ENCODE measurements around the gene GPR87.

The GPR87 gene

DNA sequence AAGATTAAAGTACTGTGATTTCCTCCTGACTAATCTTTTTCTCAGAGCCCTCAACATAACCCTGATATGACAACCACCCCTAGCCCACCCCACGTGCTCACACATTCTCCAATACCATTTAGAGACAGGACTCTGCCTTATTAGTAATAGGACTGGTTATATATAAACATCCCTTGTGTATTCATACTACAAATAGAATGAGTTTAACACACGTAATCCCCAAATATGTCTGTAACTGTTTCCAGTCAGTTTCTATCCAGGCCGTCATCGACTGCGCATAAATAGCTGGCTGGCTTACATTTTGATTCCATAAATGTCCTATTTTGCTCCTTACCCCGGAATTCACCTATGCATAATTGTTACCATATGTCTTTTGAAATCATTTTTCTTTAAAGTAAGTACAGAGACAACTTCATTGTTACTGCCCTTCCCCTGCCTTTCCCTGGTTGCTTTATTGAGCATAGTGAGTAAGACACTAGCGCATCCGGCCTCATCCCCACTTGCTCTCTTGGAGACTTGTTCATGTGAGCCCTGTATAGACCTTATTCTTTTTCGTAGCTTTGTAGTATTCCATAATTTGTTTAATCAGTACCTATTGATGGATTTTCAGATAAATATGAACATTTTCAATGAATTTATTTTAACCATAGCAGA lies 34.8 kb downstream of the GPR87 start:
- no peak for DNase-seq

DNA sequence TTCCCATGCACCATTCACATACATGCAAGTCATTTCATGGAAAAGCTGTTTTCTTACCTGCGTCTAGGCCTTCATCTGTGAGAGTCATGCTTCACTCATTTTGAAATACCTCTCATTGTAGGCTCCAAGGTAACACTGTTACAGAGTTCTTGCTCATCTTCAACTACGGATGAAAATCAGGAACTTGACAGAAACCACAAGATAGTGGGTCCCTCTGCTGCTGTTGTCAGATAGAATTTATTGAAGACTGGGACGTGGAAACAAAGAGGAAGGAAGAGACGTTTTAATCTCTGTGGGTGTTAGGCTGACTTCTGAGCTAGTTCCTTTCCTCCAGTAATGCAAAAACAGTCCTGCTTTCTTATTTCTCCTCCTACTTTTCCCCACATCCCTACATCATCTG lies 38.4 kb downstream of the GPR87 start, which contains the start of gene P2RY14:
TSS of gene P2RY14 (minus strand) at position 313 of the 400 bp plus-strand sequence. CDS start 64,226 bp downstream, outside the sequence.
- no peak for DNase-seq

DNA sequence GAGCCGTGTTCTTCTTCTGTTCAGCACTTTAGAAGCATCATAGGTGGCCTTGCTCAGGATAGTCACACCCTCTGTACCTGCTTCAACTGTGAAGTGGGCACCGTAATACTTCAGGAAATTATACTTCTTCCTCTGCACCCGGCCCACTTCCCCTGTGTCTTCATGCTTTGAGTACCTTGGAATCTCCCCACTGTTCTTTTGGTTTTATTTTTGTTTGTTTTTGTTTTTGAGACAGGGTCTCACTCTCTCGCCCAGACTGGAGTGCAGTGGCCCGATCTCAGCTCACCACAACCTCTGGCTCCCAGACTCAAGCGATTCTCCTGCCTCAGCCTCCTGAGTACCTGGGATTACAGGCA lies 40.0 kb downstream of the GPR87 start:
- peak; percentile 31 for DNase-seq

DNA sequence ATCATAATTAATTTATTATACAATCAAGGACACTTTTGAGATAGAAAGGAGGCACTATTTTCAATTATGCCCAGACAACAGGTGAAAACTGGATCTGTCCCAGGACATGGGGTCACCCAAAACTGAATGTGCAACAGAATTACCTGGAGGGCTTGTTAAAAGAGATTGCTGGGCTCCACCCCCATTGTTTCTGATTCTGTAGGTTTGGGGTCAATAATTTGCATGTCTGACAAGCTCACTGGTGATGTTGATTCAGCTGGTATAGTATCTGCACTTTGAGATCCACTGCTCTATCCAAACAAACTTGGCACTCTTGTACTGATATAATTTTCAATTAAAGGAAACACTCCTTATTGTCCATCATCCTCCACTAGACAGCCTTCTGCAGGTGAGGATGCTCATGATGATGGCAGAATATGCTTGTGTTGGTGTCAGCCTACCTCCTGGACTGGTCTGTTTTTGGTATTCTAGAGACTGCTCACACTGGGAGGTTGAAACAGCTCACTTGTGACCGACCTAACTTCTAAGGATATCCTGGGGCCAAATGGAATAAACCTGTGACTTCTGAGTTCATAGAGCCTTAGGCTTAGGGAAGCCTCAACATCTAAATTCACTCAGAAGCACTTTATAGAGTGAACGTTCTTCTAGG lies 40.5 kb downstream of the GPR87 start:
- DNase-seq = no peak

DNA sequence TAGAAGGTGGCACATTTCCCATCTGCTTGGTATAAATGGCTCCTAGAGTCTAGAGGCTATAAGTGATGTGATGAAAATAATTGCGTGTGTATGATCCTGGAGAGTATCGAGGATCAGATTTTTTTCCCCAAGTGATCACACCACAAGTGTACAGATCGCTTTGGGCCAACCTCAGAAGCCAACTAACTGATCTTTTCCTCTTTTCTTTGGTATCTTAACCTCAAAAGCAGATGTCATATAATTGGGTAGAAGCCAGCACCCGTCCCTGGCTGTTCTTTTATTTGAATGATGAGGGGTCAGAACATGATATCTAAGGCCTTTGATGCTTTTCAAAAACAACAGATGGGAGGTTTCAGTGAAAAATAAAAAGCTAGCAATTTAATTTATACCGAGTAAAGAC lies 41.5 kb downstream of the GPR87 start:
- DNase-seq = no peak

DNA sequence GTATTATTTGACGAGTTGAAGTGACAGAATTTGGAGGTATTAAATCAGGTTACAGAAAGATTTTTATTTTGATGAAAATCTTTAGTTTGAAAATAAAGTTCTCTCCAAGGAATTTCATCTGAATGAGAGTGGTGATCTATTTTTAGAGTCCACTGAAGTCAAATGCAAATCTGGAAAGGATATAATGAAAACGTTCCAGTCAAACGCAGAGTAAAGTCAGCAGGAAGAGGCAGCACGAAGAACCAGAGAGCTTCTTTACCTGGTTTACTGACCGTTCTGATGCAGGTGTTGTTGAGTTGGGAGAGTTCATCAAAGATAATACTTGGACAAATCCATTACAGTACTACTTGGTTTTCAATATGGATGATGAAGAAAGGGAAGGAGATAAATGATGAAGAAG lies 47.0 kb downstream of the GPR87 start:
- no peak for DNase-seq

DNA sequence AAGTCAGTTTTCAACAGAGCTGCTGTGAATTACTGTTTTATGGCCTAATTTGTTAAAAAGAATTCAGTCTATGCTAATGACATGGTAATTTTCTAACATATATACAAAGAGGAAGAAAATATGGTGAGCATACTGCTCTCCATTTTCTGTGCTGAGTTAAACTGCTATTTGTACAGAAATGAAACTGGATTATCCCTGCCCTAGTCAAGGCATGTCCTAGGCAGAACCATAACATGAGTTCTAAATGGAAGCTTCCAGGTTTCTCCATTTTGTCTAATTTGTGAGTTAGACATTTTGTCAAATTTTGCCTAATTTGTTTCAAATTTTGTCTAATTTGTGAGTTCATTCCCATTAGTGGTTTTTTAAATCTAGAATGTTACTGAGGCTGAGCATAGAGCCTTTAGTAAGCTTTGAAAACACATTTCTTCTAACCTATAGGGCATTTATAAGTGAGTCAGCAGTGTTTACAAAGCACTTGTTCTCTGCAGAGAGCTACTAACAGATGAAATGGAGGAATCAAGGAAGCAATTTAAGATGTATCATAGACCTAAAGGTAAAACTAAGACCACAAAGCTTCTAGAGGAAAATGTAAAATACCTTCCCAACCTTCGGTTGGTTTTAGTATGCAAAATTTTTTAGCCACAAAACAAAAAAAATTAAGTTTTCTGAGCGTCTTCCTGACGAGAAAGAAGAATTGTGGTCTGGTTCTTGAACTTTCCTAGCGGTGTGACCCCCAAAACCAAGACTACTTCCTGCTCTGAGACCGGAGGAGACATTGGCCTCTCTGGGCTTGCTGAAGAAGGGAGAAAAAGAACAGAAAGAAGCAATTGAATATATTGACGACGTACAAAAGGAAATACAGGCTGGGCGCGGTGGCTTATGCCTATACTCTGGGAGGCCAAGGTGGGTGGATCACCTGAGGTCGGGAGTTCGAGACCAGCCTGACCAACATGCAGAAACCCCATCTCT lies 48.1 kb downstream of the GPR87 start:
- DNase-seq = peak; percentile 15

DNA sequence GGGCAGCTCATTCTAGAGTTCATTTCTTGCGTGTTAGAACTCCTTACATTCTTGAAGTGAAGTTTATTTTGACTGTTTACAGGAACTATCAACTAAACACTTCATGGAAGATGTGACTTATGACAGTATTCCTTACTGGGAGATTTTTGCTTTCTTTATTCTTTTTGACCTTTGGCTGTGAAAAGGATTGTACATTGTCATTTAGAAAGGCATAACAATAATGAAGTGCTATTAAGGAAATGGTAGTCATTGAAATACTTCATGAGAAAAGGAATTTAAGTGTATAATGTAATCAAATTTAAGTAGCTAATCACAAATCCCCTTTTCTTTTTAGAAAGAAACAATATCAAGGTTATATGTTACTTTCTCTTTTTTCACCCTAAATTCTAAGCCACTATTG lies 49.6 kb downstream of the GPR87 start:
- no peak for DNase-seq

DNA sequence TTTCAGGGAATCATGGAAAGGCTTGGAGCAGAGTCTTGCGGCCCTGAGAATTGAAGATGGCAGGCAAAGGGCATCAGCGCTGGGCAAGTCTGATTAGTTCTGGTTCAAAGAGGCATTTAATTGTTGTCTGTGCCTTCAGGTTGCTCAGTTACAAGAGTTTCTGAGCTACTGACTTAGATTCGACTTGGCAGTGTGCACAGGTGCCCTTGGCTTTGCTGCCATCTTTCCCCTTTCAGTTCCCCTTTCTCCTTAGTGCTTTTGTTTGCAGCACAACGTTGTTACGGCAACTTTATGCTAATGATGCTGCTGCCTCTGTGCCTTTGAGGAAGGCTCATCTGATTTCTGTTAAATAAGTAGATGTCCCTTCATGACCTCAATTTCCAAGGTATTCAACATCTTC lies 50.8 kb downstream of the GPR87 start:
- no peak for DNase-seq

DNA sequence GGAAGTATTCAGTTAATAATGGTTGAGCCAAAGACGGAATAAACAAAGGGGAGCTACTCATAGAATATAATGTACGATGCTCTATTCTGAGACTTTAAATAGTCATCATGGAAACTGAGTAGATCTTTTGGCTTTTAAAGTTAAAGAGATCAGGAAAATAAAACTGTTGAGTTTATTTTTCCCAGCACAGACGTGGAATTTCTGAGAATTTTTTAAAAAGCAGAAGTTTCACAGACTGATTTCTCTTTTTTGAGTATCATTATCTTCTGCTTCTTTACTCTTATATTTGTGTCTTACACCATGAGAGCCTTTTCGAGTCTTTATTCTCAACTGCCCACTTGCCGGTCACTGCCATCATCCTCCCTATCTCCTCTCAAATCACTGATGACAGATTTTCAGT lies 51.5 kb downstream of the GPR87 start:
- DNase-seq = no peak

DNA sequence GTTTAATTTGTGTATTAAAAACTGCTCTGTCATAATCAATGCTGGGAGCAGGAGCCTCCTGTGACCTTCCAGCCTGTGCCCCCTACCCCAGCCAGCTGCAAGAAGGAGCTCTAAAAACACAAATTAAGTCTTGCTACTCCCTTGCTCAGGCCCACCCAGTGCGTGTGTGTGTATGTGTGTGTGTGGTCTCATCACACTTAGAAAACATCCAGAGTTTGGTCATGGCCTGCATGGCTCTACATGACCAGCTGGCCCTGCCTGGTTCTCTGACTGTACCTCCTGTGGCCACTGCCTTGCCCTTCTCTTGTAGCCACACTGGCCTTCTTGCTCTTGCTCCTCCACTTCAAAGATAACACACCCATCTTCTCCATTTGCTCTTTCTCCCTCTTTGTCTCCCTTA lies 52.0 kb downstream of the GPR87 start:
- no peak for DNase-seq

DNA sequence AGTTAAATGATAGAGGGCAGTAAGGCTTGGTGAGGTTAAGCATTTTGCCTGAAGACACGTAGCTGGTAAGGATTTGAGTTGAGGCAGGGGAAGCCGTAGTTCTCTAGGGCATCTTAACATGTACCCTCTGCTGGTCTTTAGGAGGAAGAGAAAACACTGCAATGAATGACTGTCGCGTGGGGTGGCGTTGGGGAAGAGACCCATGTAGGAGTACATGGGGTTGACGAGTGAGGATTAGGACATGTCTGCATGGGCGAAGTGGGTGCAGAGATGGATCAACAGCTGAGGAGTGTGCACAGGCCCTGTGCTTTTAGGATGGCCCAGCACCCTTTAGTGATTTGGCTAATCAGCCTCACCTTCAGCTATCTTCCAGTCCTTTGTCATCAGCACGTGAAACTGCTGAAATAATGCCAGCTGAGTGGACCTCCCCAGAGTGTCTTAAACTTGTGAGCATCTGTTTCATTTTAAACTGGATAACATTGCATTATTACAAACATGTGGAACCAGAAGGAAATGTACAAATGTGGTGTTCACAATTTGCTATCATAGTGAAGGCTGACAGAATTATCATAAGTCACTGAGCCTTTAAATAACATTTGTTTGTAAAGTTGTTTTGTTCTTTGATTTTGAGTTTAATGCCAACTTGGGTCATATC lies 53.6 kb downstream of the GPR87 start:
- no peak for DNase-seq

DNA sequence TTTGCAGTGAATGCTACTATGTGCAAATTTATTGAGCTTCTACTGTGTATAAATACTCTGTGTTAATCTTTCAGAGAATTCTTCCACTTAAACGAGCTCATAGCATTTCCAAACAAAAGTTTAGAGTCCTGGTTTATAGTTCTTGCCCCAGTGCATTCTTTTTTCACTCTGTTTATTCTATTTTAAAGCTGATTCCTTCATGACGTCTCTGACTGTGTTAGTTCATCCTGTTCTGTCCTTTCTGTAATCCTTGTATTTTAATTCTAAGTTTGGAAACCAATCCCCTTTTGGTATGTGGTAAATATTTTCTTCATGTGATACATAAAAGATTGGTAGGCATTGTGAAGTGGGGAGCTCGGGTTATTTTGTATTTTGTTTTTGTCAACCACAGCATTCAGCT lies 57.0 kb downstream of the GPR87 start:
- DNase-seq = no peak

DNA sequence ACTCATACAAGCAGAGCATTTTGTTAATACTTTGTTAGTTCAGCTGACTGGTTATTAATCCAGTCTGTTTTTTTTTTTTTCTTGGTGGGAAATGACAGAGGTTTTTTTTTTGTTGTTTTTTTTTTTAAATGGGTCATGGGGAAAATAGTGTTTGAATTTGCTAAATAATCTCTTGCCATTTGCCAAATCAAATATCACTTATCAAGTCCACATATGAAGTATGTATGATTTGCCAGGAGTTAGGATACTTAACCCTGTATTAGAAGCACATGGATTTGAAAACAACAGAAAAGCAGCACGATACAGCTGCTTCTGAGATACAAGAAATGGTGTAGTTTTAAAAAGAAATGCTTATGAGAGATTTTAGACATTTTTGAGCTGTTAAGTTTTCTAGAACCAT lies 59.9 kb downstream of the GPR87 start:
- DNase-seq = no peak

DNA sequence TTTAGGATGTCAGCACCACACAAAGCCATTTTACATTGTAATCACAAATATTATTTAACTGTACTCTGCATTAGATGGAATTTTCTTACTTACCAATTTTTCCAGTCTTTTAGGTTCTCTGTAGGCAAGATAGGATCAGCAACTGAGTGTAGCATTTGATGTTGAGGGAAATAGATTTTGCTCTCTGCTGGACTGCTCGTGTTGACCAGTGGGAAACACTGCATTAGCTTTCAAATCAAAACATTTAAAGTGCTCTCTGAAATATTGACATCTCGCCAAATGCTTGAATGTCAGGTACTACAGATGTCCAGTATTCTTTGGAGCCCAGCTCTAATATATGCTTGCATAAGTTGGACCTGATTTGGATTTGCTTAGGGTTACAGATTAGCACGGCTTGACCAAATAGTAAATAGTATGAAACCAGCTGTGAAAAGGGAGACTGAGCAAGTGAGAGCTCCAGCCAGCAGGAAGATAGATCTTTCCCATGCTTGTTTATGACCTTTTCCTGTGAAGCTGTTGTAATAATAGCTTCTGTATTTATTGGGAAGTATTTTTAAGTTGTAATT lies 67.8 kb downstream of the GPR87 start:
- no peak for DNase-seq

Measured in activated naive CD4-positive, alpha-beta T cell treated with Interleukin-2 at 50 U/mL for 16 hours (primary cell).